C4-2B (cell line): ENCODE measurements around the gene CDC42BPB.

ENCODE experiments used
- CTCF ChIP-seq: fragments of 450-650 bp; conservative IDR thresholded peaks from 2 replicates; pipeline ENCODE4 v1.5.1; 2017; ENCODE audit warnings: mild to moderate bottlenecking
- ZFX ChIP-seq: fragments of 450-650 bp; IDR thresholded peaks from 2 replicates; pipeline ENCODE4 v1.6.1; 2017

GRCh38 chr14:103084021-103084919 lies 26.9 kb upstream of the CDC42BPB start, which contains the start of gene LBHD2:
- no peak for TF ChIP-seq CTCF
- TF ChIP-seq ZFX = no peak
